GM18873 (cell line): ENCODE results near the gene ZFP3.
"Not testable (repeated sequence)": the region's sequence is repeated elsewhere in the genome, so short reads cannot be mapped to it uniquely, and the experiment has no call there.

Source experiments
- ATAC-seq: cut with Tn5 transposase; IDR thresholded peaks from one replicate; pipeline ENCODE4 v1.9.1; 2021; ENCODE audit warnings: mild to moderate bottlenecking, moderate library complexity, moderate number of reproducible peaks; ENCODE audit not compliant: unreplicated experiment, low FRiP score

Gene ZFP3

DNA sequence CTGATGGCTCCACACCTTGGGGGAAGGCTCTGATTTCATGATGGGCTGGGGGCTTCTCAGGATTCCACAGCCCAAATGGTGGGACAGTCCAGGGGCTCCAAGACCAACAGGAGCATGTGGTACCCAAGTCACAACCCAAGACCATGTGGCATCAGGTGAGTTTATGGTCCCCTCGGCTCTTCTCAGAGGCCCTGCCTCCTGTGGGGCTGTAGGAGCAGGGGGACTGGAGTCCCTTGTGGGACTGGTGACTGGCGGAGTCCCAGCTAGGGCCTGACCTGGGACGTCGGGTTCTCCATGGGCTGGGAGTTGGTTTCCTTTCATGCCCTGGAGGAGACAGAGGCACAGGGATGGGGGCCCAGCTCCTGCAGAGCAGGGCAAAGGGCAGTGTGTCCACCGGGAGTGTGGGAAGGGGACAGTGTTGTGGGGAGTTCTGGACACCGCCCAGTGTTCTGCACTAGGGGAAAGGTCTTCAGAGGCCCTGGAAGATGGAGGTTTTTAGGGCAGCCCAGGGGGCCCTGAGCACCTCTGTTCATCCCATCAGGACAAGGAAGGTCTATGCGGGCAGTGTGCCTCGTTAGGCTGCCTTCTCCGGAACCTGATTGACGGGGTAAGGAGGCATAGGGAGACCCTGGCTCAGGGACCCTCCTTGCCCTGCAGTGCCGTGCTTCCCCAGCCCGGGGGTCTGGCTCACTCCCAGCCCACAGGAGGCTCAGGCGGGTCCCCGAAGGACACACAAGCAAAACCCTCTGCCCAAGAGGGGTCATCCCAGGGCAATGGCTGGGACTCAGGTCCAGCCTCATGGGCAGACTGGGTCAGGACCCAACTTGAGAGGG is 58.5 kb downstream of the ZFP3 start:
- not testable (repeated sequence) for ATAC-seq

GRCh38 chr17:5137511-5138197 is 59.4 kb downstream of the ZFP3 start:
- ATAC-seq, result not testable (repeated sequence)

DNA sequence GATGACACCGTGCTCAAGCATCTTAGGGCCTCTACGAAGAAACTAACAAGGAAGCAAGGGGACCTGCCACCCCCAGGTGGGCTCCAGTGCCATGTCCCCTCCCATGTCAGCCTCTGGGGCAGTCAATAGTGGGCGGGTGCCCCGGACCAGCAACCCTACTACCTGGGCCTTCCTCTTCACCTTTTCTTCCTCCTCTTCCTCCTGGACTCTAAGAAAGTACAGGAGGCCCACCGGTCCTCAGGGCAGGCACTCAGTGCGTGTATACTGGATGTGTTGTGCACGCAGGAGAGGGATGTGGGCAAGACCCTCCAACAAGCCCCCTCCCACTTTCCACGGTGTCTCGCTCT is 59.9 kb downstream of the ZFP3 start:
- ATAC-seq, result not testable (repeated sequence)

DNA sequence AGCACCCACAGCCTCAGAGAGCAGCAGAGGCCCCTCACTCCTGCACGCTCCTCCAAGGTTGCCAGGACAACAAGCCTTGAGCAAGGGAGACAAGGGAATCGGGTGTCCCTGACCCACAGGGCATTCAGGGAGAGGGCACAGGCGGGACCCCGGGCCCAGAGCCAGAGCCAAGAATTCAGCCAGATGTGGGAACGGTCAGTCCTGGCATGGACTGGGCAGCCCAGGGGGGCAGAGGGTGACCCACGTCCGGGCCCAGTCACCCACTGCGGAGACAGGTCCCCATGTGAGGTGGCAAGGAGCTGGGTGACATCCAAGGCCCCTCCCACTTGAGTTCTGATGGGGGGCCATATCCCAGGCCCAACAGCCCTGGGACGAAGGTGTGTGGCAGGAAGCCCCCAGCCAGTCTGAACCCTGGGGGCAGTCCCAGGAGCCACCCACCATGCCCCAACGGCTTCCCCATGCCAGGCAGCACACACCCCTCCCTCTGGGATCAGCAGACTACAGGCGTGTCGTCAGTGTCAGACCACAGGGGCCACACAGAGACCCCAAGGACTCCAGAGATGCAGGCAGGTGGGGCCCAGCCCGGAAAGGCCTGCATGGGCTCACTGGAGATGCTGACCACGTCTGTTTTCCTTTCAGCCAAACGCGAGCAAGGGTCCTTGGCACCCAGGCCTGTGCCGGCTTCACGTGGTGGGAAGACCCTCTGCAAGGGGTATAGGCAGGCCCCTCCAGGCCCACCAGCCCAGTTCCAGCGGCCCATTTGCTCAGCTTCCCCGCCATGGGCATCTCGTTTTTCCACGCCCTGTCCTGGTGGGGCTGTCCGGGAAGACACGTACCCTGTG is 60.6 kb downstream of the ZFP3 start:
- ATAC-seq, result no peak

- no peak for ATAC-seq
These were observed 61.1 kb downstream of the ZFP3 start for GRCh38 chr17:5139458-5139732.

- not testable (repeated sequence) for ATAC-seq
These were observed 64.6 kb downstream of the ZFP3 start for GRCh38 chr17:5142877-5143276.
